Measurements from ENCODE around the gene CUBN.

The CUBN gene

GRCh38 chr10:16986406-16987205 lies 143.0 kb downstream of the CUBN start:
- no peak for DNase-seq

- no peak for DNase-seq
Measured at GRCh38 chr10:16986082-16986405, 143.6 kb downstream of the CUBN start.

- DNase-seq: no peak
Measured at GRCh38 chr10:16984242-16984641, 145.4 kb downstream of the CUBN start.

DNA sequence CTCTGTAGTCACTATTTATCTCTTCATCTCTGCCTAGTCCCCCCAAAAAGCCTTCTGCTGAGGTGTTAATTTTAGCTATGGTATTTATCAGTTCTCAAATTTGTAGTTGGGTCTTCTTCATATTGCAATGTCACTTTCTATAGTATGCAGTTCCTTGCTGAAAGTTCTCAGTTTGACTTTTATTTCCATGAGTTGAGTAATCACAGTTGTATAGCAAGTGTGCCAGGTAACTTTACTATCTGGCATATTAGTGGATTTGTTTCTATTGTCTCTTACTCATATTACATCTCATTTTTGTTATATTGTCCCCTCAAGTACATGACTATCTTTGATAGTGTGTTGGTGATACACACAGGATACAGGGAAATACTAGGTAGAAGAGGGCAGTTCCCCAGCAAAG lies 152.8 kb downstream of the CUBN start:
- DNase-seq: no peak

DNA sequence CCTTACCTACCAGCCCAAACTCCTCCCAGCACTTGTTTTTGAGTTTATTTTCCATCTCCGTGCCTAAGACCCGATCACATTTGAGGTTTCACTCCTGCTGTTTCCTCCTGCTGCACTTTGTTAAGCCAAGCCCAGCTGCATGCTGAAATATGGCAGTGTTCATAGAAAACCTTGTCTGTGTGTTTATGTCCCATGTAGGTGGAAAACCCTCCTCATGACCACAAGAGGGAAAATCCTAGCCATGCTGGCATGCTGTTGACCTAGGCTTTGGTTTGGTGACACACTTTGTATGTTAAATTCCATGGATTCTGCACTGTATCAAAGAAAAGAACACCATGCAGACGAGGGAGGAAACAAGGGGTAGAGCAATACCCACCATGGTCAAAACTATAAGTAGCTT lies 154.4 kb downstream of the CUBN start:
- DNase-seq: no peak

DNA sequence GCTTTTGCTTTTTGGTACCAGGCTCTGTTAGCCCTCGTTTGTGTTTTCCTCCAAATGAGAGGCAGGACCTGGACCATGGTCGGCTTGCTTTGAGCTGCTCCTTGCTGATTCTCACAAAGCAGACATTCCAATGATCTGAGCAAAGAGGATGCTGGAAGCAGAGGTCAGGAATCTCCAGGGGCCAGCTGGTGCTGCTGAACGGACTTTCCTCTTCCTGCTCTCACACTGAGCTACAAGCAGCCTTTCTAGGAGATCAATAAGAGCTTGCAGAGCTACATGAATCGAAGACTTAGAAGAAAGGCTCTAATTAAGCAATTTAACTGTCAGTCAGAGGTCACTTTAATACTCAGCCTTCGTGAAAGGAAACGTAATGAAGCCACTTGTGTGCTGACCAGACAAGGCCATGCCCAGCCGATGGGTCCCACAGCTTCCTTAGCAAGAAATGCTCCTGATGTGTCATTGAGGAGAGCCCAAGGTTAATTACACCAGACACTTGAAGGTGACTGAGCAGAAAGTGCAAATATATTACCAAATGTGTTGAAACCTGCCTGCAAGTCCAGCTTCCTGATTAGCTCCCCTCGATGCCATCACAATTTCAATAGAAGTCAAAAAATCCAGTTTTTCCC lies 161.1 kb downstream of the CUBN start:
- peak; percentile 31 to 42 for DNase-seq

DNA sequence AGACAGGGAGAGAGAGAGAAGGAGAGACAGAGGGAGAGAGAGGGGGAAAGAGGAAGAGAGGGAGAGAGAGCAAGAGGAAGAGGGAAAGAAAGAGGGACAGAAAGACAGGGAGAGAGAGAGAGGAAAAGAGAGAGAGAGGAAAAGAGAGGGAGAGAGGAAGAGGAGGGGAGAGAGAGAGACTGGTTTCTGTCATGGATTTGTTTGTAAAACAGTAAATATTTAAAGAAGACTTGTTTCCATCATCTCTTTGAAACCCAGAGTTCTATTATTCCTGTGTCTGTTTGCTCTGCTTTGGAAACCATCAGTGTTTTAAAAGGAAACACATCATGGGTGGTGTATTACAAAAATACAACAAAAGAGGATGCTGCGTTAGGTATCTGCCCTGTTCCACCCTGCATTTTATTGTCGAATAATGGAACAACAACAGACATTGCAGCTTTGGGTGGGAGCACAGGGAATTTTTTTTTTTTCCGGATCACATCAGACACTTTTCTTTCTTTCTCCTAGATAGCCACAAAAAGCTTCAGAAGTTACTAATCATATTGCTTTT lies 161.7 kb downstream of the CUBN start:
- DNase-seq: no peak

- DNase-seq: peak; percentile 13 to 59
Measured at GRCh38 chr10:16966991-16967865, 162.4 kb downstream of the CUBN start.

DNA sequence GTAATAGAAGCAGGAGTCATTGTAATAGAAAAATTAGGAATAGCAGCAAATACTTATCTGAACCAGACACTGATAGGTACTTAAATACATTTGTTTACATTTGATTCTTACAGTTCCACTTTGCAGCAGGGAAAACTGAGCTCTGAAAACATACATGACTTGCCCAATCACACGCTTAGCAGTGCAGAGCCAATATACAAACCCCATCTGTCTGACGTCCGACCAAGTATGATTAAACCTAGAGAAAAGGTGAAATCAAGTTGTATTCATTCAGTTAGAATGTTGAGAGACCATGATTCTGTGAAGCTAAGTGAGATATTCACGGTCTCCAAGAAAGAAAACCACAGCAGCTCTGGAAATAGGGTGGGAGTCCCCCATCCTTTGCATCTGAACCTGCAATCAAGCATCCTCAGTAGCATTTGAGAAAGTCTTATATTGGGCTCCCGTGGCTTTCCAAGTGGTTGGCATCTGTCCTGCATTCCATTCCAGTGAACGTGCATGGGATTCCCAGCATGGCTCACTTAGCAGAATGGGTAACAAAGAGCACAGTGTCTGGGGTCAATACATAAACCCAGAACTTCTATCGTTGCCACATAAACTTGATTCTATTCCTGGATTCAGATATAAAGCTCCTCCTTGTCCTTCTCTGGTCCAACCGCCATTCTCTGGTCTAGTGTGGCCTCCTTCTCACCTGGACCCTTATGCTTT lies 163.7 kb downstream of the CUBN start:
- DNase-seq: no peak

DNA sequence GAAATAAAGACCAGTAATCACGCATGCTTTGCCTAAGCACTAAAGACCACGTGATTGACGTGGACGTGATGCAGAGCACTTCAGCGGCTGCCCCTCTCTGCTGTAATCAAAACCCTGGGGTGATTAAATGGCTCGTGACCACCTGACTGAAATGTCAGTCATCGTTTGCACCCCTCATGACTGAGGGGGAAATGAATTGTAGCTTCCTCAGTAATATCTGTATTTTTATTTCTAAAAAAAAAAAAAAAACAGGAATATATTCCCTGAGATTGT lies 164.3 kb downstream of the CUBN start:
- DNase-seq: no peak

DNA sequence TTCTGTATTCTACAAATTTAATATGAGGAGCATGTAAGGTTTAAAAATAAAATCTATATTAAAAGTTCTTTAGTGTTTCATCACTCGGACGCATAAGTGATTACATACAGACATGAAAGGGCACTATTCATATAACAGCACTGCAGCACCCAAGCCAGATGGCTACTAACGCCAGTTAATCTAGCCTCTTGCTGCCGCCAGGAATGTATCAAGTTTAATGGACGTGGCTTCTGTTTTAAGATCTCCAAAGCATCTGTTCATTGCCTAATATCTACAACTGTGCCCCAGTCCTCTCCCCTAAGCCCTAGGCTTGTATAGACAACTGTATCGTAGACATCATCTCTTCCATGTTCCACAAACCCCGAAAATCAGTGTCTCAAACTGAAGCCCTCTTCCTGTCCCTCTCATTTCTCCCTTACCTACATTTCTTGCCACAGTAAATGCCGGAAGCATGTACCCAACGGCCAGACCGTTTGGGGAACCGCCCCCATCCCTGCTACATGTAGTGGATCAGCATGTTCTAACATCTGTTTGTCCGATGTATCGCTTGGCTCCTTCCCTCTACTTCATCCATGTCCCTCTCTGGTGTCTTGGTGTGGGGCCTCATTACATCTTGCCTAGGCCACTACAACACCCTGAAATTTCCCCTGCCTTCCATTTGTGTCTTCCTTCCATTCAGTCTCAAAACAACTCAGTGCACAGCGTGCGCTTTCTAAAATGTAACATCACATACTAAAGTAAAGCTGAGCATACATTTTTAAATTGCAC lies 164.9 kb downstream of the CUBN start:
- no peak for DNase-seq

DNA sequence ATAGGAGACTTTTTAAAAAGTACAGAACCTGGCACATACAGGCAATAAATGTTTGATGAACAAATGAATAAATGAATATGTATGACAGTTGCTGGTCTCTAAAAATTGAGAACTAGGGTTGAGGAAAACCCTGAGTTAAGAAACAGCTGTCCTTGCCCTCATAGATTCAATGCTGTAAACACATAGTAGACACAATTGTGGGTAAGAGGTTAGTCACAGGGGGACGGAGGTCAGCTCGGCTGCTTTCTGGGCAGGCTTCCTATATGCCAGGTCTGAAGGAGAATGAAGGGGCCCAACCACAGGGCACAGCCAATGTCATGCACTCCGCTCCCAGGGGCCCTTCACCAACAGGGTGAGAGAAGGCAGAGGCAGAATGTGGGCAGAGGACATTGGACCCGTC lies 169.1 kb downstream of the CUBN start:
- no peak for DNase-seq

DNA sequence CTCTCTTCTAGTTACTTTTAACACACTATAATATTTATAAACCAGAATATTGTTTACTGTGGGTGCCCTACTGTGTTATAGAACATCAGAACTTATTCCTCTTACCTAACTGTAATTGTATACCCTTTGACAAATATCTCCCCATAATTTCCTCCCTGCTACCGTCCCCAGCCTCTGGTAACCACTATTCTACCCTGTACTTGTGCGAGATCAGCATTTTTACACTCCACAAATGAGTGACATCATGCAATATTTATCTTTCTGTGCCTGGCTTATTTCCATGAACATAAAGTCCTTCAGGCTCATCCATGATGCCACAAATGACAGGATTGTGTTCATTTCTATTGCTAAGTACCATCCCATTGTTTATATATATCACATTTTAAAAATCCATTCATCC lies 172.6 kb downstream of the CUBN start:
- DNase-seq: no peak

GRCh38 chr10:16954280-16955030 lies 175.2 kb downstream of the CUBN start:
- no peak for DNase-seq

GRCh38 chr10:16953270-16953669 lies 176.3 kb downstream of the CUBN start:
- DNase-seq: no peak

DNA sequence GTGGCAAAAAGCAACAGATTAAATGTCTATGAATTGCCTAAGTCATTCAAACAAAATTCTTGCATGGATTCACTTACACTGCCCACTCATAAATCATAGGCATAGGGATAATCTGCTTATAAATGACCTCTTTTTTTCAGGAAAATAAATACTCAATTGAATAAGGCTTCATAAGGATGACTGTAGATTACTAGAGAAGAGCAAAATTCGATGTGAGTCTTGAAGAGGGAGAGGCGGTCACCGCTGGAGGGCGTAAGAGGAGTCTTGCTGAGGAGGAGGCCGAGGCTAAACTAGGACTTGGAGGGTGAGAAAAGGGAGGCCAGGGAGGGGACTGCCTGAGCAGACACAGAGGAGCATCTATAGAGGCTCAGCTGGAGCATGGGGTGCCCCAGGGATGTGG lies 177.0 kb downstream of the CUBN start:
- no peak for DNase-seq

DNA sequence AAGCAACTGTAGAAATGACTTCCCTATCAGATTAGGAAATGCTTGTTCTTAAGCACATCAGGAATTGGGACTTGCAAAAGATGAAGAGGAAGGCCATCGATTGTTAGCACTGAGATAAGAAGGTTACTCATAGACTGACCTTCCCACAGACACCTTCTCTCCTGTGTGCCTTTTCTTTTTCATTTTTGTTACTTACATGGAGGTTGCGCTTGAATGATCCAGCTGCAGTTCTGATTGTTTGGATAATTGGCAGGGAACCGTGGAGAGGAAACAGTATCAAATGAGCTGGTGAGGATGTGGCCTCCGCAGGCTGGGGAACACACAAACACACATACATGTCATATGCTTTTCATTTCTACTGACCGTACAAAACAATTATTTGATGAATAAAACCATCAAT lies 177.5 kb downstream of the CUBN start:
- no peak for DNase-seq

- DNase-seq: no peak
Measured at GRCh38 chr10:16950656-16951601, 178.7 kb downstream of the CUBN start.

- DNase-seq: no peak
Measured at GRCh38 chr10:16949816-16950215, 179.8 kb downstream of the CUBN start.

DNA sequence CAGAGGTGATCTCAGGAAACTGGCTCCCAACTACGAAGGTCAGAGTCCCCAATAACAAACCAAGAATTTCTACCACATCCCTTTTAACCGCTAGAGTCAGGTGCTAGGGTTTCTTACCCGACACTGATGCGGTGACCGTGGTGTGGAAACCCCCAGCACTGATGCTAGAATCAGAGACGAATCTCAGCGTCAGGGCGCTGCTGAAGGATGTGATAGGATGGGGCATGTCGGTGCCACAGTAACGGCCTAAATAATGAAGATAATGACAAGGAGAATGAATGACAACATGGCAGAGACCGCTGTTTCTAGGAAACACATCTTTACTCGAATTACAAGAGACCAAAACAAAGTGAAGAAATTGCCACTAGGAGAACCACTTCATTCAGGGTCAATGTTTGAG lies 181.2 kb downstream of the CUBN start:
- no peak for DNase-seq
